ENCODE data around the gene DOK3.

DNA sequence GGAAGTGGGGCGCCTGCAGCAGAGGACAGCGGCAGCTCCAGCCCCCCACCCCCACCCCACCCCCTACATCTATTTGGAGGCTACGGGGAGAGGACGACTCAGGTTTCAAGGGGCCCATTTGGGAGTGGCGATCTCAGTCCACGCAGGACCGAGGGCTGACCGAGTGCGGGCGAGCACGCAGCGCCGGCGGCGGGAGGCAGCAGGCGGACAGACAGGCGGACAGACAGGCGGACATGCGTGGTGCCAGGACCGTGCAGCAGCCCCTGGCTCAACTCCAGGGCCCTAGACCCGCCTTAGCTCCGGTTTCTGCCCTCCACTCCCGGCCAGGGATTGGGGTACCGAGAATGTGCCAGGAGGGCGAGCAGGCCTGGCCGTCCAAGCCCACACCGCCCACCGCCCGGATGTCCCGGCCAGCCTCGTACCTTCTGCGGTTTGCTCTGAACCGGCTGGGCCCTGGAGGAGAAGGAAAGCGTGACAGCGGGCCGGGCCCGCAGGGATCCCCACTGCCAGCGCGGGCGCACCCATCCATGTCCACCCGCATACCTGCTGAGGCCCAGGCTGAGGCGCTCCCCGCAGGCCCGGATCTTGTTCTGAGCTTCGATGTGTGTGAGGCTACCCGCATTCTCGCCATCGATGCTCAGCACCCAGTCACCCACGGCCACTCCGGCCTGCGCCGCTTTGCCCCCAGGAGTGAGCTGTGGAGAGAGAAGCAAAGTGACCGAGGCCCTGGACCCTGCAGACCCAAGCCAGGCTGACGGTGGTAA lies 17.5 kb downstream of the DOK3 start:
- TF ChIP-seq, protein P1, sequence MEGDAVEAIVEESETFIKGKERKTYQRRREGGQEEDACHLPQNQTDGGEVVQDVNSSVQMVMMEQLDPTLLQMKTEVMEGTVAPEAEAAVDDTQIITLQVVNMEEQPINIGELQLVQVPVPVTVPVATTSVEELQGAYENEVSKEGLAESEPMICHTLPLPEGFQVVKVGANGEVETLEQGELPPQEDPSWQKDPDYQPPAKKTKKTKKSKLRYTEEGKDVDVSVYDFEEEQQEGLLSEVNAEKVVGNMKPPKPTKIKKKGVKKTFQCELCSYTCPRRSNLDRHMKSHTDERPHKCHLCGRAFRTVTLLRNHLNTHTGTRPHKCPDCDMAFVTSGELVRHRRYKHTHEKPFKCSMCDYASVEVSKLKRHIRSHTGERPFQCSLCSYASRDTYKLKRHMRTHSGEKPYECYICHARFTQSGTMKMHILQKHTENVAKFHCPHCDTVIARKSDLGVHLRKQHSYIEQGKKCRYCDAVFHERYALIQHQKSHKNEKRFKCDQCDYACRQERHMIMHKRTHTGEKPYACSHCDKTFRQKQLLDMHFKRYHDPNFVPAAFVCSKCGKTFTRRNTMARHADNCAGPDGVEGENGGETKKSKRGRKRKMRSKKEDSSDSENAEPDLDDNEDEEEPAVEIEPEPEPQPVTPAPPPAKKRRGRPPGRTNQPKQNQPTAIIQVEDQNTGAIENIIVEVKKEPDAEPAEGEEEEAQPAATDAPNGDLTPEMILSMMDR (IDR thresholded peaks at IDR 0.05; ENCODE audit: insufficient read depth, low read length, poor library complexity, severe bottlenecking), result no peak
- TF ChIP-seq EZH2phosphoT487 (conservative IDR thresholded peaks at IDR 0.05; ENCODE audit: low read length), result no peak

Measured in SU-DHL-6 (cell line).